Fibroblast of the conjunctiva (primary cell): Measurements from ENCODE around the gene GPR62.
A peak's percentile ranks its signal among the peaks of the same experiment; 100 is the strongest.
"Not testable (repeated sequence)": the region's sequence is repeated elsewhere in the genome, so short reads cannot be mapped to it uniquely, and the experiment has no call there.

Experiments used
- DNase-seq: peaks from one replicate; pipeline ENCODE4 v3.0.0-alpha.2; 2010; ENCODE audit warnings: low read depth

Gene GPR62

DNA sequence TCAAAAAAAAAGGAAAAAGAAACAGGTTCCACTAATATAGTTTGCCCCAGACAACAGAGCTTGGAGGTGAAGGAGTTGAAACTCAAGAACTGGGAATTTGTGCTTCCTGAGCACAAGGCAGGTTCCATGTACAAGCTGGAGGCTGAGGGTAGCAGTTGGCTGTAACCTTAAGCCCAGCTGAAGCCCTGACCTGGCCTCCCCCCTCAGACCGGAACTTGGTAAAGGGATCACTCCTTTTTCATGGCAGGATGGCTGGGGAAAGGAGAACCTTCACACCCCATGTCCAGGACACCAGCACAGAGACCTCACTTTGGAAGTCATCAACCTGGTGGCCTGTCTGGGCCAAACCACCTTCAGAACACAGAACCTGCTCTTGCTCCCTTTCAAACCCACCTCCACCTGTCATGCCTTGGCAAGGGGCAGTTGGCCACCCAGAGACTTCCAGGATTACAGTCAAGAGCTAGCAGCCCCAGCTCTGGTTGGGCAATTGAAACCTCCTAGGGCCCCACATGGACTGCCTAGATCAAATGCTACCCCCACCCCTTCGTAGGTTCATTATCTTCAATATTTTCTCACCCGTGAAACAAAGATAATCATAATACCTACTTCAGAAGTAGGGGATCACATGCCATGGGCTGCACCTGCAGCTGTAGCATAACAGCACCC is 37.0 kb downstream of the GPR62 start:
- no peak for DNase-seq

- DNase-seq: not testable (repeated sequence)
Observed at GRCh38 chr3:51993657-51994056, 38.5 kb downstream of the GPR62 start.

- DNase-seq: no peak
Observed at GRCh38 chr3:51994530-51994929, 39.3 kb downstream of the GPR62 start.

DNA sequence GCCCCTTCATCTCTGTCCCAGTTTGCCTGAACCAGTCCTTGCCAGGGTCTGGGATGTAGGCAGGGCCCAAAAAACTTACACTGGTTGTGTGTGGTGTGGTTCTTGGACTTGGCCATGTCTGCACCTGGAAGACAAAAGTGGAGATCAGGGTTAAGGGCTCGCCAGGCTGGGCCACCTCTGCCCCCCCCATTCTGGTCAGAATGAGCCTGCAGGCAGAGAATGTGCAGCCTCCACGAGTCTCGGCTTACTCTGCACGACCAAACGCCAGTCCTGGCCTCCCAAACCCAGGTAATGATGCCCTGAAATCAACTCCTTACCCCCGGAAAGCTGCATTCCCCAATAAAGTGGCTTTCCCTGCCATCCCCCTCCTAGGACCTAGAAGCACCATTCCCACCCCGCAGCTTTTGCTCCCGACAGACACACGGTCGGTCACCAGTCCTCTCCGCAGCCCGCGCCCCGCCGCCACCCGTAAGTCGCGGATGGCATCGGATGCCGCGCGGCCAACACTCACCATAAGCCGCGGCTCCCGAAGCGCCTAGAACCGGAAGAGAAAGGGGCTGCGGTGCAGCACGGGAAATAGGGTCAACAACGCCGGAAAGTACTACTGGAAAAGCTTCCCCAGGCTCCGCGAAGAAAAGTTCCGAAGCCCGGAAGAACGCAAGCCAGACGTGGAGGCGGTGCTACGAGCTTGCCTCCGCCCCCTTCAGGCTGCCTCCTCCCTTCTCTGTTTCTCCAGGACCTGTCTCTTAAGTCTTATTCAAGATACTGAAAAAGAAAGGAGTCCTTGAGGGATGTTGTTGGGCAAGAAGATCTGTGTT is 40.4 kb downstream of the GPR62 start, which contains the start of gene RPL29:
RPL29 (minus strand) TSS at position 550 of the 818 bp plus-strand sequence; CDS start at position 116, 434 bp downstream.
- peak; percentile 91 for DNase-seq

DNA sequence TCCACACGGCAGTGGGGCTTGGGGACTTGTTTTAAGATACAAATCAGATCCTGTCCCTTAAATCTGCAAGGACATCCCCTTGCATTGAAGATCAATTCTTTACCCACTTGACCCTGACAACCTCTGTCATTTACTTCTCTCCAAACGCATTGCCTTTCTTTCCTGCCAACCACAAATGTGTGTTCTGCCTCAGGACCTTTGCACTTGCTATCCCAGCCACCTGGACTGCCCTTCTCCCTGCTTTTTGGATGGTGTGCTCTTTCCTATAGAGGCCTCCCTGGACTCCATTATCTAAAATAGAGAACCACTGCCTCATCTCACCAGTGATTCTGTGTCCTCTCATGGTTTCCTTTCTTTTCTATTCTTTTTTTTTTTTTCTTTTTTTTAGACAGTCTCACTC is 42.0 kb downstream of the GPR62 start:
- DNase-seq: no peak

GRCh38 chr3:51997935-51998596 is 42.9 kb downstream of the GPR62 start:
- no peak for DNase-seq

GRCh38 chr3:51998774-51999173 is 43.6 kb downstream of the GPR62 start:
- DNase-seq: no peak

DNA sequence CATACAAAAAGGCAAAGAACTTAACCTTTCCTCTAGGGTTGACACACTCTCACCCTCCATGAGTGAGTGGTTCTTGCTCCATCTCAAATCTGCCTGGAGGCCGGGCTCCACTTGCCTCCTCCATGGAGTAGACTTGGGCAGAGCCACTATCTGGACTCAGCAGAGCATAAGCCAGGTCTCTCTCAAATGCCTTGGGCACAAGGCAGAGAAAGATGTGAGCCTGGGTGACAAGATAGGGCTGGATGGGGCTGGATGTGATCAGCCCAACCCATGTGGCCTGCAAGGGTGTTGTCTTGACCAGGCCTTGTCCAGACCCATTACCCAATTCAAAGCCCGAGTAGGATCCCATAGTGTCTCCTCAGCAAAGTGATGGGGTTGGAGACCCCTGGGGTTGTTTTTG is 44.7 kb downstream of the GPR62 start:
- DNase-seq: no peak

- peak; percentile 34 for DNase-seq
Observed at GRCh38 chr3:52001443-52001974, 46.3 kb downstream of the GPR62 start.

GRCh38 chr3:52002748-52003147 is 47.6 kb downstream of the GPR62 start:
- no peak for DNase-seq

DNA sequence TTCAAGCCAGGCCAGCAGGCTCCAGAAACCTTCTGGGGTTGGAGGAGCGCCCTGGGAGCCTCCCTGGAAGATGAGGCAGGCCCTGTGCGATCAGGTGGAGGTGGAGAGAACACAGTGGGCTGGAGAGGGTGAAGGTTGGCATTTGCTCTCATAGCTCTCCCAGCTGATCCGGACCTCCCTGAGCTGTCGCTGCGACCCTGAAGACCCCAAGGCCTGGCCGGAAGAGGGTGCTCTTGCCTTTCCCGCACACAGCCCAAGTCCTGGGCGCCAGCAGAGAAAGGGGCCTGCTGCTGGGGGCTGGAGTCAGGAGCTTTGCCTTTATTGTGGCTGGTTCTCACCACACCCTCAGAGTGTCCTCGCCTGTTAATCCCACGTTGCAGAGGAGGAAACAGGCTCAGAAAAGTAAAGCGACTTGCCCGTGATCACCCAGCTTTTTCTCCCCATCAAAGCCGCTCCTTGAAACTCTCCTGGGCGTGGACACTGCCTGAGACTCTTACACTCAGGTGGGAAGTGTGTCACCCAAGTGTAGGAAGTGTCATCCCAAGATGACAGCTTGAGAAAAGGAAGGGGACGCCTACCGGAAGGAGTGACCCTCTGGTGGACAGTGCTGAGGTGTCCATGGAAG is 49.1 kb downstream of the GPR62 start:
- no peak for DNase-seq

- DNase-seq: no peak
Observed at GRCh38 chr3:52004906-52005395, 49.8 kb downstream of the GPR62 start.

GRCh38 chr3:52005571-52005986 is 50.4 kb downstream of the GPR62 start:
- no peak for DNase-seq

DNA sequence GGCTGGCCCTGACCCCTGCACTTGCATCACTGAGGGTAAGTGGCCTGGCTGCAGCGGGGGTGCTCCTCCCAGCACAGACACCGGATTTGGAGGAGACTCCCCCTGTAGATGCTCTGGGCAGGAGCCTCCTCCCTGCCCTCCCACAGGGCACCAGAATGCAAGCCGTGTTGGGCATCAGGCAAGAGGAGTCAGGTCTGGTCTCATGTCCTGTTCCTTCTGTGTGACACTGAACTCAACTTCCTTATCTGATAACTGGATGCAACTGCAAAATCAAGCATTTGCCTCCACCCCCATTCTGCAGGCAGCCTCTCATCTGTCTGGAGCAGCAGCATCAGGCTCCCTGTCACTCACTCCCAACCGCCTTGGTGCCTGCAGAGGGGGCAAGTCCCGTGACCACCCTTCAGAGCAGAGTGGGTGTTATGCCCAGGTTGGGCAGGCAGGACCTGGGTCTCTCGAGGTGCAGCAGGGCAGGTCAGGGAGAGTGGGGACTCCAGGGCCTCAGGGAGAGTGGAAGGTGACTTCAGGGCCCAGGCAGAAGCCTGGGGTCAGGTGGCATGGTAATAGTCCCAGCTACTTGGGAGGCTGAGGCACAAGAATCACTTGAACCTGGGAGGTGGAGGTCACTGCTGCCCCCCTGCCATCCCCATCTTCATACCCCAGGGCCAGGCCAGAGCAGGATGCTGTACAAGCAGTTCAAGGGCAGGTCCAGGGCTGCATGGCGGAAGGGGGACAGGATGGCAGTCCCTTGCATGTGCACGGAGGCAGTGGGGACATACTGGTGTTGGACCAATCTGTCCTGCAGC is 51.0 kb downstream of the GPR62 start:
- no peak for DNase-seq

- DNase-seq: no peak
Observed at GRCh38 chr3:52006820-52007133, 51.6 kb downstream of the GPR62 start.
